KOPT-K1 (cell line): ENCODE data around the gene ZSWIM1.
"Not testable (repeated sequence)": the region's sequence is repeated elsewhere in the genome, so short reads cannot be mapped to it uniquely, and the experiment has no call there.

ENCODE experiments used
- H3K27ac ChIP-seq: fragments of 200-600 bp; sonication (generic); 2 replicates; pipeline ENCODE4 v1.5.1; 2016; ENCODE audit warnings: antibody characterized with exemption, mild to moderate bottlenecking, low read depth, low read length; ENCODE audit not compliant: poor library complexity, severe bottlenecking
- H3K36me3 ChIP-seq: fragments of 200-600 bp; sonication (generic); 2 replicates; pipeline ENCODE4 v1.5.1; 2017; ENCODE audit warnings: antibody characterized with exemption, mild to moderate bottlenecking, low read length, moderate library complexity; ENCODE audit not compliant: insufficient read depth
- H3K9me3 ChIP-seq: fragments of 200-600 bp; sonication (generic); 2 replicates; pipeline ENCODE4 v1.5.1; 2017; ENCODE audit warnings: antibody characterized with exemption, low read length, mild to moderate bottlenecking; ENCODE audit not compliant: insufficient read depth, poor library complexity, severe bottlenecking

Gene ZSWIM1

DNA sequence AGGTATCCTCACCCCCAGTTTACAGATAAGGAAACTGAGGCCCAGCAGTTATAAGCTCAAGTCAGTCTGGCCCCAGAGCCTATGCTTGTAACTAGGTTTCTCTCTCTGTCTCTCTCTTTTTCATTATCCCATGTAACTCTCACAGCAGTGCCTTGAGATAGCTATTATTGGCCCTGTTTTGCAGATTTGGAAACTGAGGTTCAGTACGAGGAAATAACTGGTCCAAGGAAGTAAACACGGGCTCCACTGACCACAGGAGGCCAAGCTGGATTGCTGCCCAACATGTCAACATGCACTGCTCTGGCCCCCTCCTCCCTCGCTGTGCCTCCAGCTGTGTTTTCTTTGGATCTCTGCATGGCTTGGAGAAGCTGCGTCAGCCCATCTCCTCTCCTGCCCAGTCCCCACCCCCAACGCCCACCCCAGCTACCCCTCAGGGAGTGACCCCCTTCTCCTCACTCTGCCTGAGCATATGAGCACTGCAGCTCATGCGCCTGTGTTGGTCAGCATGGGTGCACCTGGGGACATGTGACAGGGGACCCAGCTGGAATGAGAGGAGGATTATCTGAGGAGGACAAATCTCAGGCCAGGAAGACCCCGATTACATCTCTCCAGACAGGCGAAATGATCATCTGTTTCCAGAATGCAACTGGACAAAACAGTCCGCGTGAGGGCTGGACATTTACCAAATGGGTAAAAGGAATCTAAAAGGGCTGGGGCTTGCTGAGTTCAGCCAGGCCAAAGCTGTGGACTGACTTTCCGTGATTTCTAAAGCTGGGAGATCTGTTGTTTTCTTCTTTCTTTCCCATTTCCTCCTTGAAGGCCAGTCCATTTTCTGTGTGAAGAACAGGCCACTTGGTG, 38.7 kb downstream of the ZSWIM1 start:
- no peak overlapping the region for H3K27ac ChIP-seq

GRCh38 chr20:45920462-45921336, 39.7 kb downstream of the ZSWIM1 start:
- H3K9me3 ChIP-seq, result no peaks in the 10 kb centered on the region
- no peak overlapping the region for H3K27ac ChIP-seq

More for the DNA sequence above, 38.7 kb downstream of the ZSWIM1 start:
- H3K36me3 ChIP-seq, result no peaks in the 10 kb centered on the region
- no peaks in the 10 kb centered on the region for H3K9me3 ChIP-seq

GRCh38 chr20:45921337-45922189, 40.5 kb downstream of the ZSWIM1 start:
- Histone ChIP-seq H3K36me3 (no peaks in the 10 kb centered on the region), H3K27ac (no peak overlapping the region), H3K9me3 (no peaks in the 10 kb centered on the region)

More at GRCh38 chr20:45920462-45921336, 39.7 kb downstream of the ZSWIM1 start:
- no peaks in the 10 kb centered on the region for H3K36me3 ChIP-seq

DNA sequence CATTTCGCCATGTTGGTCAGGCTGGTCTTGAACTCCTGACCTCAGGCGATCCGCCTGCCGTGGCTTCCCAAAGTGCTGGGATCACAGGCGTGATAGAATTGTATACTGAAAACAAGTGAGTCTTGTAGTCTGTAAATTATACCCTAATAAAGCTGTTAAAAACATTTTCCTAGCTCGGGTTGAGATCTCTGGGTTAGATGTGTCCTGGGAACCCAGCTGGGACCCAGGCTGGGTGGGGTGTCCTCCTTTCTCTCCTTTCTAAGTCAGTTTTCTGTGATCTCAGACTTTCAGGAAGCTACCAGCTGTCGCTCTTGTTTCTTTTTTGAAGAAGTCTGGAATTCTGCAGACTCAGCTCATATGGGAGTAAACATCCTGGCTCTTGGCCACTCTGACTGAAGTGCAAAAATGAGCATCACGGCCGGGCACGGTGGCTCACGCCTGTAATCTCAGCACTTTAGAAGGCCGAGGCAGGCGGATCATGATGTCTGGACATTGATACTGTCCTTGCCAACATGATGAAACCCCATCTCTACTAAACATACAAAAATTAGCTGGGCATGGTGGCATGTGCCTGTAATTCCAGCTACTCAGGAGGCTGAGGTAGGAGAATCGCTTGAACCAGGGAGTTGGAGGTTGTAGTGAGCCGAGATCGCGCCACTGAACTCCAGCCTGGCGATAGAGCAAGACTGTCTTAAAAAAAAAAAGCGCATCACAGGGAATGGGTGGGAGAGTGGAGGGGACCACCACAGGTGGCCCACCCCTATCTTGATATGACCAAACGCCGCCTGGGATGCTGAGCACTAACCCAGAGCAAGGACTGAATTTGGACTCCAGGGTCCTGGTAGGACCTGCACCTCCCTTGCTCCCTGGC, 43.6 kb downstream of the ZSWIM1 start:
- Histone ChIP-seq H3K9me3 (no peaks in the 10 kb centered on the region), H3K36me3 (no peaks in the 10 kb centered on the region), H3K27ac (no peak overlapping the region)

DNA sequence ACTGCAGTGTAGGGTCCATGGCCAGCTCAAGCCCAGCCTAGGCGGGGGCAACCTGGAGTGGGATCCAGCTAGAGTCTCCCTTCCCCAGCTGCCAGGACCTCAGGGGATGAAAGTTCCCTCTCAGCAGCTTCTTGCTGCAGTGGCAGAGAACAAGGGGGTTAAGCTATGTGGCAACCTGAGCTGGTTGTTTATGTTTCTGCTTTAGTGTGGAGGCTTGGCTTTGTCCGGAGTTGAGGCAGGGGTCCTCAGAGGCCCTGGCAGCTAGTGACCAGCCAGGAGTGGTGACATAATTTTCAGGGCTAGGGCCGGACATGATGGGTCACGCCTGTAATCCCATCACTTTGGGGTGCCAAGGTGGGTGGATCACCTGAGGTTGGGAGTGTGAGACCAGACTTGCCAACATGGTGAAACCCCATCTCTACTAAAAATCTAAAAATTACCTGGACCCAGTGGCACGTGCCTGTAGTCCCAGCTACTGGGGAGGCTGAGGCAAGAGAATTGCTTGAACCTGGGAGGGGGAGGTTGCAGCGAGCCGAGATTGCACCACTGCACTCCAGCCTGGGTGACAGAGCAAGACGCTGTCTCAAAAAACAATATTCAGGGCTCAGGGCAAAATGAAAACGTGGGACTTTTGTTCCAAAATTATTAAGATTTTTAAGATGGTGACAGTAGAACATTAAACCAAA, 44.9 kb downstream of the ZSWIM1 start:
- no peaks in the 10 kb centered on the region for H3K36me3 ChIP-seq
- no peaks in the 10 kb centered on the region for H3K9me3 ChIP-seq
- no peak overlapping the region for H3K27ac ChIP-seq

DNA sequence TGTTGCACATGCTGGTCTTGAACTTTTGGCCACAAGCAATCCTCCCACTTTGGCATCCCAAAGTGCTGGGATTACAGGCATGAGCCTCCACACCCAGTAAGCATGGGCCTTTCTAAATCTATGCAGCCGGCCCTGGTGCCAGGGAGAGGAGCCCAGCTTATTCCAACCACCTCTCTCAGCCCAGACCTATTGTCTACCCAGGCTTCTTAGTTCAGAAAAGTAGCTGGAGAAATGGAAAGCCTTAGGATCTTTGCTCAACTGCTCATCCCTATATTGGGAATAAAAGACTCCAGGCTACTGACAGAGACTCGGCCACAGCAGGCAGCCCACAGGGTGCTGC, 45.7 kb downstream of the ZSWIM1 start:
- Histone ChIP-seq H3K27ac (no peak overlapping the region), H3K36me3 (no peaks in the 10 kb centered on the region), H3K9me3 (no peaks in the 10 kb centered on the region)

DNA sequence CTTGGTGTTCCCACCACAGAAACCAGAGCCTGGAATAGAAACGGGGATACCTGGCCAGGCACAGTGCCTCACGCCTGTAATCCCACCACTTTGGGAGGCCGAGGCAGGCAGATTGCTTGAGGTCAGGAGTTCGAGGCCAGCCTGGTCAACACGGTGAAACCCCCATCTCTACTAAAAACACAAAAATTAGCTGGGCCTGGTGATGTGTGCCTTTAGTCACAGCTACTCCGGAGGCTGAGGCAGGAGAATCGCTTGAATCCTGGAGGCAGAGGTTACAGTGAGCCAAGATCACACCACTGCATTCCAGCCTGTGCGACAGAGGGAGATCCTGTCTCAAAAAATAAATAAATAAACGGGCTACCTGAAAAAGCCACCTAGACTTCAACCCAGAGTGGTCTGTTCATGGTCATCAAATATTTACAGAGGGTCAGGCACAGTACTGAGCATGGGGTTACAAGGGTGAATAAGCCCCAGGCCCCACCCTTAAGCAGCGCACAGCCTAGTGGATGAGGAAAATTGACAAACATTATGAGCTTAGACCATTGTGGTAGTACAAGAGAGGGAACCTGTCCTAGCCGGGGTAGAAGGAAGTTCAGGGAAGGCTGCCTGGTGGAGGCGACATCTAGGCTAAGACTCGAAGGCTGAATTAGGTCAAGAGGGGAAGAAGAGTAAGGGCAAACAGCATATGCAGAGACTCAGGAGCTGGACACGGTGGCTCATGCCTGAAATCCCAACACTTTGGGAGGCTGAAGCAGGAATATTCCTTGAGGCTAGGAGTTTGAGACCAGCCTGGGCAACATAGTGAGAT, 46.2 kb downstream of the ZSWIM1 start:
- H3K36me3 ChIP-seq, result no peaks in the 10 kb centered on the region

GRCh38 chr20:45931680-45932079, 50.7 kb downstream of the ZSWIM1 start:
- not testable (repeated sequence) for H3K27ac ChIP-seq, H3K36me3 ChIP-seq, H3K9me3 ChIP-seq

More for the DNA sequence above, 46.2 kb downstream of the ZSWIM1 start:
- Histone ChIP-seq H3K27ac (no peak overlapping the region), H3K9me3 (no peaks in the 10 kb centered on the region)

DNA sequence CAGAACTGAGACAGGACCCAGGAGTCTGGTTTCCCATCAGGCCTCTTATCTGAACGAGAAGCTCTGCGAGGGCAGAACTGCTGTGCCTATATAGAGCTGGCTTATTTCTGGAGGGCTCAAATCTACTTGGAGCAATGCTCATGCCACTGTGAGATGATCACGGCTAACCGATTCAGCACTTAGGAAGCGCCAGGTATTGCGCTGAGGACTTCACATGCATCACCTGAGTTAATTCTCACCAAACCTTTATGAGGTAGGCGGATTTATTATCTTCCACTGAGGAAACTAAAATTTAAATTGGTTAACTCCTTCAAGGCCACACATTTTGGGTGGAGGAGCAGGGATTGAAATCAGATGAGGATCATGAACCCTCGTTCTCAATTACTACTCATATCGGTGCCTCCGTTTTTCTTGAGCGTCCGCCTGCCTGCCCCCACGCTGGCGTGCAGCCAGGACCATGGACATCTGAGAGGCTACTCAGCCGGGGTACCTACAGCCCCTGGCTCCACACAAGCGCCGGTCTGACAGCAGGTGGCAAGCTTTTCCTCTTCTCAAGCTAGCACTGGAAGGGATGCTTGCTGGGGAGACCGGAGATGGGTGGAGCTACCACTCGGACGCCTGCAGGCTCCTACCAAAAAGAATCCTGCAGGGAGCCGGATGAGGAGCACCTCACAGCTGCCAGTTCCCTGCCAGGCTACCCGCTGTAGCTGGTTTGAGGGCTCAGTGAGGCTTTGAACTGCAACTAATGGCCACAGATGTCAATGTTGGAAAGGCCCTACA, 52.4 kb downstream of the ZSWIM1 start:
- Histone ChIP-seq H3K9me3 (no peaks in the 10 kb centered on the region), H3K27ac (peak overlapping the region; percentile 97), H3K36me3 (peaks cover 20% of the 10 kb centered on the region)

DNA sequence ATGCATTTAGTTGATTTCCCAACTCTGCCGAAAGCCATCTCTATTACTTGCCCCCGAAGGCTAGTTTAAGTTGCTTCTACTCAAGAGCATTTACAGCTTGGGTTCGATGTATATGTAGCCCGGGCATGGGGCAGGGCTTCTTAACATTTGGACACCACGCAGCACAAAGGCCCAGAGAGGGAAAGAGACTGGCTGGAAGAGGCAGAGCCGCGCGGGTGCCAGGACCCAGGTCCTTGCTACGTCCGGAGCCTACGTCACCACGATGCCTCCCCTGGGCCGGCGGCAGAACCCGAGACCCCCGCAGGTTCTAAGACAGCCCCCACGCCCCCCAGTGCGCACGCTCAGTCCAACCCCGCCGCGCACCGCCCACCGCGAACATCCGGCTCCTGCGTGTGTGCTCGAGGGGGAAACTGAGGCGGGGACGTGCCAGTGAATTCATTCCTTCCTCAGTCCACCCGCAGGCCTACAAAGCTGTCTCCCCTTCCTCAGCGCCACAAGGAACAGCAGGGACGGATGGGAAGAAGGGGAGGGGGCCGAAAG, 53.1 kb downstream of the ZSWIM1 start:
- Histone ChIP-seq H3K36me3 (peaks cover 26% of the 10 kb centered on the region), H3K9me3 (no peaks in the 10 kb centered on the region), H3K27ac (peak overlapping the region; percentile 97)
